Measurements from ENCODE around the gene MAP4K4. TPM values are rescaled to one million over a fixed set of nuclear protein-coding genes. Genes with fewer than 3 reads are reported as not detected.

Gene MAP4K4
- total and polyA plus RNA-seq, 12 donors = 8.7 to 43.1 (median 21.8) TPM

DNA sequence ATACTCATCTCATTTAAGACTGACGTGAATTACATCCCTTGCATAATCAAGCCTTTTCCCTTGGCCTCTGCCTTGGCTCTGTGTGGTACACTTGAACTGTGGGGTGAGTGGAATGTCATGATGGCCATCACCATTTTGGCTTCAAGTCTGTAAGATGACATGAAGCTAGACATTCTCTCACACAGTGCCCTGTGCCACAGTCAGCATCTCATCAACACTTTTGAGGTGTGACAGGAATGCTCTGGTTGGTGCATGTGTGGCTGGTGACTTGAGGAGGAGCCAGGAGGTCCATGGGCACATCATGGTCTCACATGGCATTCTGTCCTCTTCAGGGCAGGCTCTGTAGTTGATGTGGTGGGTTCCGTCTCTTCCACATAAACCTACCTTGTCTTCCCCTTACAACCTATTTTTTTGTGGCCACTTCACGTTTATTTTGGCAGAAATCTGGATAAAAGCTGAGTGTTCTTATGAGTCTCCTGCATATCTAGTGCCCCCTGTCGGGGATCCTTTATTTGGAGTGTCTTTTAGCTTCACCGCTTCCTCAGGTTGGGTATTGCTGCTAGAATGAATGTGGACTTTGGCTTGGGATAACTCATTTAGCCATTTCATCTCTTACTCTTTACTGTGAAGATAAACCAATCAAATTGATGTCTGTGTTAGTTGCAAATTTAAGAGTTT is 28.1 kb downstream of the MAP4K4 start:
- no peak for DNase-seq
- Histone ChIP-seq H3K36me3 (replicated peaks in 1 of 2) (no peaks in the 10 kb centered on the region), H3K27ac (no peak overlapping the region), H3K27me3 (no peaks in the 10 kb centered on the region), H3K4me1 (replicated peaks in 1 of 2) (no peaks in the 10 kb centered on the region), H3K9me3 (replicated peaks in 1 of 3) (no peaks in the 10 kb centered on the region), H3K4me3 (no peak overlapping the region)
- WGBS, 4 donors = 68 to 79% (median 79%) methylated on average over 5 of the region's 5 CpGs
- TF ChIP-seq, protein P1, sequence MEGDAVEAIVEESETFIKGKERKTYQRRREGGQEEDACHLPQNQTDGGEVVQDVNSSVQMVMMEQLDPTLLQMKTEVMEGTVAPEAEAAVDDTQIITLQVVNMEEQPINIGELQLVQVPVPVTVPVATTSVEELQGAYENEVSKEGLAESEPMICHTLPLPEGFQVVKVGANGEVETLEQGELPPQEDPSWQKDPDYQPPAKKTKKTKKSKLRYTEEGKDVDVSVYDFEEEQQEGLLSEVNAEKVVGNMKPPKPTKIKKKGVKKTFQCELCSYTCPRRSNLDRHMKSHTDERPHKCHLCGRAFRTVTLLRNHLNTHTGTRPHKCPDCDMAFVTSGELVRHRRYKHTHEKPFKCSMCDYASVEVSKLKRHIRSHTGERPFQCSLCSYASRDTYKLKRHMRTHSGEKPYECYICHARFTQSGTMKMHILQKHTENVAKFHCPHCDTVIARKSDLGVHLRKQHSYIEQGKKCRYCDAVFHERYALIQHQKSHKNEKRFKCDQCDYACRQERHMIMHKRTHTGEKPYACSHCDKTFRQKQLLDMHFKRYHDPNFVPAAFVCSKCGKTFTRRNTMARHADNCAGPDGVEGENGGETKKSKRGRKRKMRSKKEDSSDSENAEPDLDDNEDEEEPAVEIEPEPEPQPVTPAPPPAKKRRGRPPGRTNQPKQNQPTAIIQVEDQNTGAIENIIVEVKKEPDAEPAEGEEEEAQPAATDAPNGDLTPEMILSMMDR (IDR thresholded peaks at IDR 0.05) = peak in 1 of 6 experiments; percentile 10
- no peak for TF ChIP-seq POLR2A (IDR thresholded peaks at IDR 0.05)
- intact Hi-C loops (cut with DNase I) = no loop called here

DNA sequence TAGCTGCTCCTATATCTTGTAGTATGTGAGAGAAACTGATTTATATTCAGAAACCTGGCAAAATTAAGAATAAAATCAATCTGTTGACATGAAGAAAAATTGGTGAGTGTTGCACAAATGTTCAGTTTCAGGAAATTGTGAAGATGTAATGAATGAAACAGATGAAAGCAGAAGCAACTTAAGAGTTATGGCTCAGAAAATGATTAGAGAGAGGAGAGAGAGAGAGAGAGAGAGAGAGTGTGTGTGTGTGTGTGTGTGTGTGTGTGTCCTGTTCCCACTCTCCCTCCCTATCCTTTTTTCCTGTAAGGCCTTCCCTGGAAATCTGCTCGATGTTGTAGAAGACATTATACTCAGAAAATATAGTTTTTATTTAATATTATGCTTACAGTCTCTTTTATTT is 31.4 kb downstream of the MAP4K4 start:
- 33 to 53% (median 40%) methylated on average over 1 of the region's 1 CpG for WGBS, 4 donors

DNA sequence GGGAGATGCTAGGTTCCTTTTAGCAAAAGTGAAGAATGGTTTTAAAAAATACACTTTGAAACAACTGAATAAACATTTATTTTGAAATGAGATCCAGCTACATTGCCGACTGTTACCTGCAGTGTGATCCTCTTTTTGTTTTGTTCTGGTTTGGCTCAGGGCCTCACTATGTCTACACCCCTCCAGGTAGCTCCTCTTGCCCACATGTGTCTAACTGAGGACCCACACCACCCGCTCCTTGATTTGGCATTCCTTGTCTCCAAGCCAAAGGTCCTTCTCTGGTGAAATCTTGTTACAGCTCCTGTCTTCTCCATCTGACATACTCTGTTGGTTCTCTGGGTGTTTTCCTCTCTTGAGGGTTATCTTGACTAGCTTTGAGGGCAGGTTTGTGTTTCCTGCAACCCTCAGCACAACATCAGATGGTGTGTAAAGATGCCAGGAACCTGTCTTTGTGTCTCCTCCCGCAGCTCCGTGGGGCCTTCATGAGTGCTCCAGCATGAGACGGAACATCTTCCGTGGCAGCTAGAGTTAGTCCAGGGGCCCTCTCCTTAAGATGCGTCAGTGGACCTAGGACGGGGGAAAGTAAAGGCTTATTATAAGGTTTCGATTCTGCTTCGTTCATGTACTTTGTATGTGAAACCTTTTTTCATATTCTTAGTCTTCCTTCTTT is 32.1 kb downstream of the MAP4K4 start:
- H3K27me3 ChIP-seq = no peaks in the 10 kb centered on the region
- H3K4me1 ChIP-seq (replicated peaks in 1 of 2) = peaks cover 11 to 19% of the 10 kb centered on the region in 2 donors
- intact Hi-C loops (cut with DNase I) = no loop called here
- no peaks in the 10 kb centered on the region for H3K36me3 ChIP-seq (replicated peaks in 1 of 2)
- no peak overlapping the region for H3K27ac ChIP-seq
- no peak overlapping the region for H3K4me3 ChIP-seq
- WGBS, 4 donors = 76 to 92% (median 86%) methylated on average over 10 of the region's 10 CpGs
- no peaks in the 10 kb centered on the region for H3K9me3 ChIP-seq (replicated peaks in 1 of 3)
- TF ChIP-seq, protein P1 (IDR thresholded peaks at IDR 0.05) = no peak
- no peak for TF ChIP-seq POLR2A (IDR thresholded peaks at IDR 0.05)
- DNase-seq = no peak

More for the DNA sequence above, 31.4 kb downstream of the MAP4K4 start:
- no peaks in the 10 kb centered on the region for H3K9me3 ChIP-seq (replicated peaks in 1 of 3)
- DNase-seq = no peak
- H3K4me3 ChIP-seq = no peak overlapping the region
- intact Hi-C loops (cut with DNase I) = no loop called here
- H3K36me3 ChIP-seq (replicated peaks in 1 of 2) = no peaks in the 10 kb centered on the region
- peaks cover 10 to 11% of the 10 kb centered on the region in 2 donors for H3K4me1 ChIP-seq (replicated peaks in 1 of 2)
- no peaks in the 10 kb centered on the region for H3K27me3 ChIP-seq
- H3K27ac ChIP-seq = no peak overlapping the region
- TF ChIP-seq, protein P1 (IDR thresholded peaks at IDR 0.05) = no peak

DNA sequence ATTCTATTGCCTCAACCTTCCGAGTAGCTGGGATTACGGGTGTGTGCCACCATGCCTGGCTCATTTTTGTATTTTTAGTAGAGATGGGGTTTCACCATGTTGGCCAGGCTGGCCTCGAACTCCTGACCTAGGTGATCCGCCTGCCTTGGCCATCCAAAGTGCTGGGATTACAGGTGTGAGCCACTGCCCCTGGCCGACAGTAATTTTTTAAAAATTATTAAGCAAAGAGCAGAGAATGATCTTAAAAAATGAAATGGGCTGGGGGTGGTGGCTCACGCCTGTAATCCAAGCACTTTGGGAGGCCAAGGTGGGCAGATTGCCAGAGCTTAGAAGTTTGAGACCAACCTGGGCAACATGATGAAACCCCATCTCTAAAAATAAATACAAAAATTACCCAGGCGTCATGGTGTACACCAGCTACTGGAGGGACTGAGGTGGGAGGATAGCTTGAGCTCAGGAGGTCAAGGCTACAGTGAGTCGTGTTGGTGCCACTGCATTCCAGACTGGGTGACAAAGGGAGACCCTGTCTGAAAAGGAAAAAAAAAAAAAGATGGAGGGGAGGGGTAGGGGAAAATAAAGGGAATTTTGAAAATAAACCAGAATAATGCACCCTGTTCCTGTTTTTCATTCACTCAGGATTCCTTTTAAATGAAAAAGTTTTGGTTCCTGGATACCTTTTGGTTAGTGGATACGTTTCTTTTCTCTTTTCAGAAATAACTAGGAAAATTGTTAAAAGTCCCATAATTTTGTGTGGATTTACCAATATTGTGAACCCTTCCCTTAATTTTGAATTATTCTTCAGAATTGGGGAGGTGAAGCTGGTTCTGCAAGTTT is 33.9 kb downstream of the MAP4K4 start:
- WGBS, 4 donors = 71 to 77% (median 73%) methylated on average over 9 of the region's 9 CpGs
- no peak for DNase-seq
- Histone ChIP-seq H3K9me3 (replicated peaks in 1 of 3) (no peaks in the 10 kb centered on the region), H3K27ac (no peak overlapping the region), H3K4me3 (no peak overlapping the region), H3K36me3 (replicated peaks in 1 of 2) (no peaks in the 10 kb centered on the region), H3K27me3 (no peaks in the 10 kb centered on the region), H3K4me1 (replicated peaks in 1 of 2) (peaks cover 11 to 32% of the 10 kb centered on the region in 2 donors)
- intact Hi-C loops (cut with DNase I) = no loop called here
- TF ChIP-seq, protein P1 (IDR thresholded peaks at IDR 0.05) = no peak
- no peak for TF ChIP-seq POLR2A (IDR thresholded peaks at IDR 0.05)

All from adrenal gland (tissue), 12 donors.